ENCODE measurements around the gene CD99L2.

The CD99L2 gene

GRCh38 chrX:150761176-150761818 lies 137.2 kb downstream of the CD99L2 start:
- DNase-seq, result no peak

GRCh38 chrX:150759568-150760416 lies 138.7 kb downstream of the CD99L2 start:
- DNase-seq, result no peak

GRCh38 chrX:150757371-150757770 lies 141.1 kb downstream of the CD99L2 start:
- DNase-seq, result no peak

- DNase-seq, result no peak
These were observed 144.5 kb downstream of the CD99L2 start for GRCh38 chrX:150753968-150754367.

GRCh38 chrX:150753357-150753756 lies 145.1 kb downstream of the CD99L2 start:
- DNase-seq, result no peak

GRCh38 chrX:150752124-150752523 lies 146.3 kb downstream of the CD99L2 start:
- no peak for DNase-seq

GRCh38 chrX:150736475-150736874 lies 162.0 kb downstream of the CD99L2 start:
- peak; percentile 1 for DNase-seq

GRCh38 chrX:150731795-150732194 lies 166.7 kb downstream of the CD99L2 start:
- DNase-seq, result no peak

GRCh38 chrX:150730719-150731118 lies 167.7 kb downstream of the CD99L2 start:
- no peak for DNase-seq

GRCh38 chrX:150729956-150730355 lies 168.5 kb downstream of the CD99L2 start:
- DNase-seq, result no peak

GRCh38 chrX:150719621-150720020 lies 178.8 kb downstream of the CD99L2 start:
- no peak for DNase-seq
